SU-DHL-6 (cell line): ENCODE results near the gene GPR55.
A peak's percentile ranks its signal among the peaks of the same experiment; 100 is the strongest.

Experiments
- H2AFZ ChIP-seq: fragments of 200-600 bp; sonication (generic); 2 replicates; pipeline ENCODE4 v1.6.1; 2014; ENCODE audit warnings: low read depth, mild to moderate bottlenecking, moderate library complexity, mixed read lengths, antibody characterized with exemption, low read length; ENCODE audit not compliant: severe bottlenecking
- H3F3A ChIP-seq: fragments of 200-600 bp; shearing (Covaris generic); 2 replicates; pipeline ENCODE4 v1.6.0; 2016; ENCODE audit warnings: antibody characterized with exemption, mild to moderate bottlenecking; ENCODE audit not compliant: insufficient read depth
- H3K27ac ChIP-seq: fragments of 200-600 bp; sonication (generic); 2 replicates; pipeline ENCODE4 v1.5.1; 2016; ENCODE audit warnings: low read depth, mild to moderate bottlenecking, low read length, moderate library complexity, mixed read lengths
- H3K27me3 ChIP-seq: fragments of 200-600 bp; sonication (generic), shearing (Covaris generic); 2 replicates; pipeline ENCODE4 v1.6.0; 2014; ENCODE audit warnings: mild to moderate bottlenecking, low read length
- H3K36me3 ChIP-seq: fragments of 200-600 bp; sonication (generic); 2 replicates; pipeline ENCODE4 v1.6.1; 2014; ENCODE audit warnings: mild to moderate bottlenecking, low read length, mixed read lengths
- H3K4me2 ChIP-seq: fragments of 300-600, 200-600 bp; shearing (Covaris generic), sonication (generic); 2 replicates; pipeline ENCODE4 v1.6.0; 2014; ENCODE audit warnings: low read length, low read depth, mild to moderate bottlenecking; ENCODE audit not compliant: poor library complexity, severe bottlenecking
- H3K4me3 ChIP-seq: fragments of 200-600 bp; sonication (generic); 2 replicates; pipeline ENCODE4 v1.5.1; 2014; ENCODE audit warnings: antibody characterized with exemption, low read length, mild to moderate bottlenecking, mixed read lengths; ENCODE audit not compliant: insufficient read depth, poor library complexity, severe bottlenecking
- H3K79me2 ChIP-seq: fragments of 200-600 bp; sonication (generic); 2 replicates; pipeline ENCODE4 v1.6.1; 2014; ENCODE audit warnings: mild to moderate bottlenecking, low read length, moderate library complexity; ENCODE audit not compliant: insufficient read depth
- H3K9ac ChIP-seq: fragments of 200-600 bp; sonication (generic); 2 replicates; pipeline ENCODE4 v1.7.0; 2014; ENCODE audit warnings: mild to moderate bottlenecking, low read length
- H3K9me2 ChIP-seq: fragments of 200-600 bp; sonication (generic); replicated peaks from 2 replicates; pipeline ENCODE4 v1.6.1; 2014; ENCODE audit warnings: low read length; ENCODE audit not compliant: insufficient read depth
- H3K9me3 ChIP-seq: fragments of 200-600 bp; sonication (generic); 2 replicates; pipeline ENCODE4 v1.6.1; 2014; ENCODE audit warnings: low read length, mixed read lengths; ENCODE audit not compliant: insufficient read depth
- H4K20me1 ChIP-seq: fragments of 200-600 bp; sonication (generic); 2 replicates; pipeline ENCODE4 v1.6.1; 2014; ENCODE audit warnings: low read depth, mild to moderate bottlenecking, antibody characterized with exemption, low read length, moderate library complexity, mixed read lengths
- CTCF ChIP-seq: fragments of 200-600 bp; sonication (generic); IDR thresholded peaks from one replicate; pipeline ENCODE4 v1.5.1; 2017; ENCODE audit warnings: antibody characterized with exemption, mild to moderate bottlenecking, low read length, moderate library complexity; ENCODE audit not compliant: insufficient read depth, poor library complexity, severe bottlenecking
- EZH2phosphoT487 ChIP-seq: fragments of 200-600 bp; sonication (generic), shearing (Covaris generic); conservative IDR thresholded peaks from 2 replicates; pipeline ENCODE4 v1.6.1; 2018; ENCODE audit warnings: mild to moderate bottlenecking, antibody characterized with exemption, low read length, moderate library complexity, mixed read lengths

GPR55 gene

GRCh38 chr2:230913406-230914143 is 11.5 kb downstream of the GPR55 start:
- Histone ChIP-seq H3K9me2 (no peaks in the 10 kb centered on the region), H3K36me3 (no peaks in the 10 kb centered on the region), H3F3A (no peaks in the 10 kb centered on the region), H3K9me3 (no peaks in the 10 kb centered on the region), H3K79me2 (no peaks in the 10 kb centered on the region), H3K4me3 (no peak overlapping the region), H3K27me3 (no peaks in the 10 kb centered on the region), H3K4me2 (no peak overlapping the region), H3K9ac (no peak overlapping the region), H4K20me1 (no peaks in the 10 kb centered on the region), H3K27ac (no peak overlapping the region), H2AFZ (no peak overlapping the region)
- TF ChIP-seq CTCF (peak; percentile 29), EZH2phosphoT487 (no peak)

GRCh38 chr2:230912724-230913123 is 12.3 kb downstream of the GPR55 start:
- H3K9me2 ChIP-seq, result no peaks in the 10 kb centered on the region
- H4K20me1 ChIP-seq, result no peaks in the 10 kb centered on the region
- H3K79me2 ChIP-seq, result no peaks in the 10 kb centered on the region
- no peaks in the 10 kb centered on the region for H3K27me3 ChIP-seq
- TF ChIP-seq EZH2phosphoT487, result no peak
- no peak for TF ChIP-seq CTCF
- H3K9me3 ChIP-seq, result no peaks in the 10 kb centered on the region
- H3K36me3 ChIP-seq, result no peaks in the 10 kb centered on the region
- H3F3A ChIP-seq, result no peaks in the 10 kb centered on the region
- no peak overlapping the region for H3K4me3 ChIP-seq
- no peak overlapping the region for H3K27ac ChIP-seq
- H3K4me2 ChIP-seq, result no peak overlapping the region
- no peak overlapping the region for H2AFZ ChIP-seq
- H3K9ac ChIP-seq, result no peak overlapping the region

GRCh38 chr2:230912046-230912445 is 13.0 kb downstream of the GPR55 start:
- H3K27ac ChIP-seq, result no peak overlapping the region
- H3K9me3 ChIP-seq, result no peaks in the 10 kb centered on the region
- no peaks in the 10 kb centered on the region for H3K36me3 ChIP-seq
- TF ChIP-seq CTCF (no peak), EZH2phosphoT487 (no peak)
- no peaks in the 10 kb centered on the region for H3K79me2 ChIP-seq
- no peaks in the 10 kb centered on the region for H3F3A ChIP-seq
- no peak overlapping the region for H2AFZ ChIP-seq
- H3K27me3 ChIP-seq, result no peaks in the 10 kb centered on the region
- no peak overlapping the region for H3K4me2 ChIP-seq
- H4K20me1 ChIP-seq, result no peaks in the 10 kb centered on the region
- H3K4me3 ChIP-seq, result no peak overlapping the region
- no peaks in the 10 kb centered on the region for H3K9me2 ChIP-seq
- no peak overlapping the region for H3K9ac ChIP-seq
